WI38 (cell line): ENCODE results near the gene KIF11.

Source experiments
- H3K4me3 ChIP-seq: 2 replicates; pipeline ENCODE4 v1.5.1; 2011; ENCODE audit warnings: low read depth, mild to moderate bottlenecking, control low read depth, low read length
- CTCF ChIP-seq: IDR thresholded peaks from 2 replicates; pipeline ENCODE4 v1.5.1; 2012; ENCODE audit warnings: low read depth, mild to moderate bottlenecking, control low read depth, low read length

Gene KIF11

GRCh38 chr10:92697663-92698511 lies 105.0 kb downstream of the KIF11 start:
- no peak overlapping the region for H3K4me3 ChIP-seq
- no peak for TF ChIP-seq CTCF

- no peak for TF ChIP-seq CTCF
- H3K4me3 ChIP-seq: peak overlapping the region; percentile 37; the same call in 1 of the 2 replicates
These were observed 106.2 kb downstream of the KIF11 start for GRCh38 chr10:92699193-92699517.

- H3K4me3 ChIP-seq: peak overlapping the region; percentile 37
- TF ChIP-seq CTCF: no peak
These were observed 106.8 kb downstream of the KIF11 start for GRCh38 chr10:92699518-92700381.

GRCh38 chr10:92702301-92702916 lies 109.5 kb downstream of the KIF11 start:
- no peak overlapping the region for H3K4me3 ChIP-seq
- TF ChIP-seq CTCF: no peak
